Measurements from ENCODE around the gene GYS2. TPM values are rescaled to one million over a fixed set of nuclear protein-coding genes. Genes with fewer than 3 reads are reported as not detected.

The GYS2 gene
- total RNA-seq, 4 donors from 2014 or later: not detected

GRCh38 chr12:21526721-21527345, 77.8 kb downstream of the GYS2 start:
- DNase-seq: no peak
- TF ChIP-seq POLR2A (IDR thresholded peaks at IDR 0.05) (no peak), CTCF (IDR thresholded peaks at IDR 0.05) (no peak)
- intact Hi-C loops (cut with DNase I; ENCODE audit: low total_unique reads): no loop called here
- Histone ChIP-seq H3K36me3 (no peaks in the 10 kb centered on the region), H3K27ac (no peak overlapping the region), H3K27me3 (no peaks in the 10 kb centered on the region), H3K4me1 (no peaks in the 10 kb centered on the region), H3K4me3 (peak overlapping the region; percentile 42 to 43), H3K9me3 (no peaks in the 10 kb centered on the region)

- Histone ChIP-seq H3K4me1 (no peaks in the 10 kb centered on the region), H3K9me3 (no peaks in the 10 kb centered on the region), H3K4me3 (peak within 1 kb of the TSS; percentile 42 to 43), H3K27me3 (no peaks in the 10 kb centered on the region), H3K27ac (no peak within 1 kb of the TSS), H3K36me3 (no peaks in the 10 kb centered on the region)
- no peak for TF ChIP-seq CTCF (IDR thresholded peaks at IDR 0.05)
- no peak for TF ChIP-seq POLR2A (IDR thresholded peaks at IDR 0.05)
- no peak for DNase-seq
- intact Hi-C loops (cut with DNase I; ENCODE audit: low total_unique reads): no loop called here
Observed at GRCh38 chr12:21526053-21526452, 78.6 kb downstream of the GYS2 start, which contains the start of gene SPX. Gene SPX (plus strand): TSS chr12:21526296. CDS start chr12:21526473, 177 bp downstream.

GRCh38 chr12:21523148-21523547, 81.5 kb downstream of the GYS2 start:
- intact Hi-C loops (cut with DNase I; ENCODE audit: low total_unique reads): no loop called here
- H3K36me3 ChIP-seq: no peaks in the 10 kb centered on the region
- no peaks in the 10 kb centered on the region for H3K9me3 ChIP-seq
- no peak overlapping the region for H3K4me3 ChIP-seq
- no peaks in the 10 kb centered on the region for H3K4me1 ChIP-seq
- DNase-seq: no peak
- H3K27me3 ChIP-seq: no peaks in the 10 kb centered on the region
- no peak overlapping the region for H3K27ac ChIP-seq
- no peak for TF ChIP-seq CTCF (IDR thresholded peaks at IDR 0.05)
- TF ChIP-seq POLR2A (IDR thresholded peaks at IDR 0.05): no peak

- Histone ChIP-seq H3K4me3 (no peak overlapping the region), H3K27ac (no peak overlapping the region), H3K36me3 (no peaks in the 10 kb centered on the region), H3K4me1 (no peaks in the 10 kb centered on the region), H3K27me3 (no peaks in the 10 kb centered on the region), H3K9me3 (no peaks in the 10 kb centered on the region)
- DNase-seq: no peak
- TF ChIP-seq CTCF (IDR thresholded peaks at IDR 0.05): no peak
- TF ChIP-seq POLR2A (IDR thresholded peaks at IDR 0.05): no peak
- intact Hi-C loops (cut with DNase I; ENCODE audit: low total_unique reads): no loop called here
Observed at GRCh38 chr12:21521541-21521940, 83.1 kb downstream of the GYS2 start.

- H3K4me3 ChIP-seq: no peak overlapping the region
- DNase-seq: no peak
- intact Hi-C loops (cut with DNase I; ENCODE audit: low total_unique reads): no loop called here
- H3K36me3 ChIP-seq: no peaks in the 10 kb centered on the region
- H3K9me3 ChIP-seq: no peaks in the 10 kb centered on the region
- H3K4me1 ChIP-seq: no peaks in the 10 kb centered on the region
- TF ChIP-seq CTCF (IDR thresholded peaks at IDR 0.05): no peak
- TF ChIP-seq POLR2A (IDR thresholded peaks at IDR 0.05): no peak
- H3K27ac ChIP-seq: no peak overlapping the region
- H3K27me3 ChIP-seq: no peaks in the 10 kb centered on the region
Observed at GRCh38 chr12:21518451-21518850, 86.2 kb downstream of the GYS2 start.

Measured in uterus (tissue), 4 donors.